Gastroesophageal sphincter (tissue), 3 donors: ENCODE data around the gene CPHXL2.

ENCODE experiments used
- CTCF ChIP-seq, 4 experiments: fragments of 200-600 bp in 2 of 4; fragments of 450-650 bp in 2 of 4; sonication (generic) in 1 of 4; IDR thresholded peaks; one replicate each; pipeline ENCODE4 v1.5.1; 2017 to 2019; ENCODE audit warnings: antibody characterized with exemption in 4 of 4, mild to moderate bottlenecking in 2 of 4, moderate library complexity in 2 of 4
- EP300 ChIP-seq: sonication (generic); formaldehyde crosslinking; IDR thresholded peaks from one replicate; pipeline ENCODE4 v1.6.1; 2017; ENCODE audit warnings: antibody characterized with exemption, mild to moderate bottlenecking
- POLR2A ChIP-seq, 2 donors: fragments of 450-650 bp; IDR thresholded peaks; one replicate each; pipeline ENCODE4 v1.6.1; 2017; ENCODE audit warnings: antibody characterized with exemption in 2 of 2, mild to moderate bottlenecking in 2 of 2, moderate library complexity in 1 of 2
- POLR2AphosphoS5 ChIP-seq: sonication (generic); formaldehyde crosslinking; IDR thresholded peaks from one replicate; pipeline ENCODE4 v1.6.1; 2017; ENCODE audit warnings: antibody characterized with exemption

- TF ChIP-seq EP300 (no peak), CTCF (IDR thresholded peaks at IDR 0.05) (no peak), POLR2A (IDR thresholded peaks at IDR 0.05) (no peak), POLR2AphosphoS5 (no peak)
Observed at GRCh38 chr16:75702242-75702641, 25.4 kb upstream of the CPHXL2 start.
